Measurements from ENCODE around the gene SMO. TPM values are rescaled to one million over a fixed set of nuclear protein-coding genes. Genes with fewer than 3 reads are reported as not detected.

Gene SMO
- total RNA-seq, 1 donor from 2014 or later = 0.89 TPM

DNA sequence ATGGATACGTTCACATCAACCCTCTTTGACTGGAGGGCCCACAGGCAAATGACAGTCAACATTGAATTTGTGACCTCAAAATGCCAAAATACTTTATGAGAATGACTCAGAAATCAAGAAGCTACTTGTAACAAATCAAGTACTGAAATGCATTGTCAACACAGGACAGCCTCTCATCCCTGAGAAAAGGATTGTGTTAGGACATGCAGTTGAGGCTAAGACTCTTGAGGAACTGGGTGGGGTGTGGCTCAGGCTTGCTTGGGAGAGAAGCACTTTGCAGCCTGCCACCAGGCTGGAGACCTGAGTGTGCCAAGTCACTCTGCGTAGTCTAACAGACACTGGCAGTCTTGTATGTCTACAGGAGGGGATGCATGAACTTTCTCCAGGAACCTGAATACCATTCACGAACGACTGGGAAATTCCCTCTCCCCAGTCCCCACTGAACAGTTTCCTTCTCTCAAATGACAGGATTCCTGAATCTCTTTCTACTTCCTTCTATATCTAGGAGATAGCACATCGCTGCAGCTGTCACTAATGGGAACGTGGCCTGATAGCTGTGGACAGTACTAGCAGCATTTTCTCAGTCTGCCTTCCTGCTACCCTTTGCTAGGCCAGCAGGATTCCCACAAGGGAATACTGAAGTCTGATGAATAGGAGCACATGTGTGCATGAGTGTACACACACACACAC lies 3.3 kb upstream of the SMO start:
- H3K4me1 Mint-ChIP-seq (ENCODE audit: low read depth) = peaks cover 2% of the 10 kb centered on the region
- H3K27ac Mint-ChIP-seq = no peak overlapping the region
- intact Hi-C loops (cut with micrococcal nuclease) = no loop called here
- peaks cover 42% of the 10 kb centered on the region for H3K27me3 Mint-ChIP-seq (ENCODE audit: low read depth)
- no peaks in the 10 kb centered on the region for H3K9me3 Mint-ChIP-seq
- DNase-seq (ENCODE audit: low spot score) = no peak
- no peaks in the 10 kb centered on the region for H3K36me3 Mint-ChIP-seq (ENCODE audit: low read depth)
- no peak overlapping the region for H3K4me3 Mint-ChIP-seq (ENCODE audit: low read depth)

GRCh38 chr7:129186749-129187260 lies 1.6 kb upstream of the SMO start:
- H3K4me3 Mint-ChIP-seq (ENCODE audit: low read depth) = no peak overlapping the region
- no peak for DNase-seq (ENCODE audit: low spot score)
- peaks cover 51% of the 10 kb centered on the region for H3K27me3 Mint-ChIP-seq (ENCODE audit: low read depth)
- H3K27ac Mint-ChIP-seq = no peak overlapping the region
- no peaks in the 10 kb centered on the region for H3K36me3 Mint-ChIP-seq (ENCODE audit: low read depth)
- intact Hi-C loops (cut with micrococcal nuclease) = no loop called here
- H3K4me1 Mint-ChIP-seq (ENCODE audit: low read depth) = peaks cover 2% of the 10 kb centered on the region
- H3K9me3 Mint-ChIP-seq = no peaks in the 10 kb centered on the region

DNA sequence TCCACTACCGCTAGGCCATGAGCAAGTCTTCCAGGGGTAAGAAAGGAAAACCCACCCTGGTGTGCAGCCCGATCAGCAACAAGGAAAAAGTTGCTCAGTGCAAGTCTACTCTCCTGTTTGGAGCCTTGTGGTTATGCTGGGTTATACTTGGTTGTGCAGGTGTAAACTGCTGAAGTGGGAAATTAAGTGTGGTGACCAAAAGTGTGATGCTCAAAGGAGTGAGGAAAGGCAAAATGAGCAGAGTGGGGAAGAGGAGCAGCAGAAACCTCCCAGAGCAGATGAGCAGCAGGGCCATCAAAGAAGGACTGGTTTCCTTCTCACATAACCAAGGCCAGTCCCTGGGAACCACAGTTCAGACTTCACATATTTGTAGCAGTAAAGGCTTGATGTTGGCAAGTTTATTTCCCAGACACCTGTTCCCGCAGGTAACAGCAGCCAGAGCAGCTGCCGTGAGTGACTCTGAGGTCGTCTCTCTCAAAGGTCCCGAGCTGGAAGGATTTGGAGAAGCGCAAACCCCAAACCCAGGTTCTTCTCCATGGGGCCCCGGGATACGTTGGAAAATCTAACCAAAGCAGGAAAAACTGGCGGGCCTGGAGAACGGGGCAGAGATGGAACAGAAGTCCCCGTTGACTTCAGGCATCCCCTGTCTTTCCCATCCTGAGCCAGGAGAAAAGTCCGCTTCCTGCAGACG lies 607 bp upstream of the SMO start:
- no peaks in the 10 kb centered on the region for H3K36me3 Mint-ChIP-seq (ENCODE audit: low read depth)
- peaks cover 2% of the 10 kb centered on the region for H3K4me1 Mint-ChIP-seq (ENCODE audit: low read depth)
- H3K27me3 Mint-ChIP-seq (ENCODE audit: low read depth) = peaks cover 57% of the 10 kb centered on the region
- H3K9me3 Mint-ChIP-seq = no peaks in the 10 kb centered on the region
- intact Hi-C loops (cut with micrococcal nuclease) = no loop called here
- H3K27ac Mint-ChIP-seq = no peak overlapping the region
- no peak for DNase-seq (ENCODE audit: low spot score)
- H3K4me3 Mint-ChIP-seq (ENCODE audit: low read depth) = peak overlapping the region; percentile 65

GRCh38 chr7:129188892-129189660 lies 643 bp downstream of the SMO start:
- peaks cover 60% of the 10 kb centered on the region for H3K27me3 Mint-ChIP-seq (ENCODE audit: low read depth)
- no peak for DNase-seq (ENCODE audit: low spot score)

GRCh38 chr7:129189661-129190310 lies 1.4 kb downstream of the SMO start:
- intact Hi-C loops (cut with micrococcal nuclease) = no loop called here
- H3K27me3 Mint-ChIP-seq (ENCODE audit: low read depth) = peaks cover 60% of the 10 kb centered on the region
- peak overlapping the region; percentile 30 for H3K4me3 Mint-ChIP-seq (ENCODE audit: low read depth)
- peaks cover 2% of the 10 kb centered on the region for H3K4me1 Mint-ChIP-seq (ENCODE audit: low read depth)
- H3K27ac Mint-ChIP-seq = no peak overlapping the region
- H3K36me3 Mint-ChIP-seq (ENCODE audit: low read depth) = no peaks in the 10 kb centered on the region
- no peak for DNase-seq (ENCODE audit: low spot score)
- no peaks in the 10 kb centered on the region for H3K9me3 Mint-ChIP-seq

More at GRCh38 chr7:129188892-129189660, 643 bp downstream of the SMO start:
- no peaks in the 10 kb centered on the region for H3K36me3 Mint-ChIP-seq (ENCODE audit: low read depth)
- H3K27ac Mint-ChIP-seq = no peak overlapping the region
- H3K4me3 Mint-ChIP-seq (ENCODE audit: low read depth) = peak overlapping the region; percentile 30
- H3K4me1 Mint-ChIP-seq (ENCODE audit: low read depth) = peaks cover 2% of the 10 kb centered on the region
- intact Hi-C loops (cut with micrococcal nuclease) = no loop called here
- H3K9me3 Mint-ChIP-seq = no peaks in the 10 kb centered on the region

DNA sequence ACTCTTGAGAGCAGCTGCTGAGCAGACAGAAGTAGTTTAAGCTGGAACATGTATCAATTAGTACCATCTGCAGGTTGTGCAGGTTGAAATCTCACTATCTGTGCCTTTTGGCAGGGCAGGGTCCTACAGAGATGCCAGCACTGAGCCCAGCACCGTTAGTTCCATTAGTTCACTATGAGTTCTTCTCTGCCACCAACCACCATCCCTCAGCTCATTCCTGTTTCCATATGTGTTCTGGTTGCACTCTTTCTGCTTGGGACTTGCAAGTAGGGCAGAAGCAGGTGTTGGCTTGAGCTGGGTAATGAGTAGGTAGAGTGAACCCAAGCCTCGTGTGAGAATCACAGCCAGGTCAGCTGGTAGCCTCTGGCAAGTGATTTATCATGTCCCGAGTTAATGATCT lies 2.8 kb downstream of the SMO start:
- H3K4me3 Mint-ChIP-seq (ENCODE audit: low read depth) = no peak overlapping the region
- DNase-seq (ENCODE audit: low spot score) = no peak
- H3K27ac Mint-ChIP-seq = no peak overlapping the region
- H3K36me3 Mint-ChIP-seq (ENCODE audit: low read depth) = no peaks in the 10 kb centered on the region
- H3K9me3 Mint-ChIP-seq = no peaks in the 10 kb centered on the region
- peaks cover 2% of the 10 kb centered on the region for H3K4me1 Mint-ChIP-seq (ENCODE audit: low read depth)
- intact Hi-C loops (cut with micrococcal nuclease) = no loop called here
- peaks cover 52% of the 10 kb centered on the region for H3K27me3 Mint-ChIP-seq (ENCODE audit: low read depth)

GRCh38 chr7:129193892-129194291 lies 5.5 kb downstream of the SMO start:
- intact Hi-C loops (cut with micrococcal nuclease) = no loop called here
- peaks cover 2% of the 10 kb centered on the region for H3K4me1 Mint-ChIP-seq (ENCODE audit: low read depth)
- H3K9me3 Mint-ChIP-seq = no peaks in the 10 kb centered on the region
- H3K27ac Mint-ChIP-seq = no peak overlapping the region
- no peak for DNase-seq (ENCODE audit: low spot score)
- no peak overlapping the region for H3K4me3 Mint-ChIP-seq (ENCODE audit: low read depth)
- H3K36me3 Mint-ChIP-seq (ENCODE audit: low read depth) = no peaks in the 10 kb centered on the region
- H3K27me3 Mint-ChIP-seq (ENCODE audit: low read depth) = peaks cover 41% of the 10 kb centered on the region

GRCh38 chr7:129197771-129198170 lies 9.3 kb downstream of the SMO start:
- no peak overlapping the region for H3K4me3 Mint-ChIP-seq (ENCODE audit: low read depth)
- no peaks in the 10 kb centered on the region for H3K4me1 Mint-ChIP-seq (ENCODE audit: low read depth)
- no peaks in the 10 kb centered on the region for H3K9me3 Mint-ChIP-seq
- no peak for DNase-seq (ENCODE audit: low spot score)
- no peaks in the 10 kb centered on the region for H3K36me3 Mint-ChIP-seq (ENCODE audit: low read depth)
- intact Hi-C loops (cut with micrococcal nuclease) = no loop called here
- H3K27ac Mint-ChIP-seq = no peak overlapping the region
- peaks cover 13% of the 10 kb centered on the region for H3K27me3 Mint-ChIP-seq (ENCODE audit: low read depth)

DNA sequence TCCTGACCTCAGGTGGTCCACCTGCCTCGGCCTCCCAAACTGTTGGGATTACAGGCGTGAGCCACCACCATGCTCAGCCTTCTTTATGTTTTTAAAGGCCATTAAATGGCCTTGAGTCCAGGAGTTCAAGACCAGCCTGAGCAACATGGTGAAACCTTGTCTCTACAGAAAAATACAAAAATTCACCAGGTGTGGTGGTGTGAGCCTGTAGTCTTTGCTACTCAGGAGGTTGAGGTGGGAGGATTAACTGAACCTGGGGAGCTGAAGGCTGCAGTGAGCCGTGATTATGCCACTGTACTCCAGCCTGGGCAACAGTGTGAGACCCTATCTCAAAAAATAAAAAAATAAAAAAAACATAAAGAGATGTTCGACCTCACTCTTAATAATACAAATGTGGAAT lies 11.0 kb downstream of the SMO start:
- H3K4me1 Mint-ChIP-seq (ENCODE audit: low read depth) = no peaks in the 10 kb centered on the region
- no peak for DNase-seq (ENCODE audit: low spot score)
- intact Hi-C loops (cut with micrococcal nuclease) = no loop called here
- H3K27ac Mint-ChIP-seq = no peak overlapping the region
- H3K4me3 Mint-ChIP-seq (ENCODE audit: low read depth) = no peak overlapping the region
- H3K9me3 Mint-ChIP-seq = no peaks in the 10 kb centered on the region
- peaks cover 10% of the 10 kb centered on the region for H3K27me3 Mint-ChIP-seq (ENCODE audit: low read depth)
- H3K36me3 Mint-ChIP-seq (ENCODE audit: low read depth) = no peaks in the 10 kb centered on the region

DNA sequence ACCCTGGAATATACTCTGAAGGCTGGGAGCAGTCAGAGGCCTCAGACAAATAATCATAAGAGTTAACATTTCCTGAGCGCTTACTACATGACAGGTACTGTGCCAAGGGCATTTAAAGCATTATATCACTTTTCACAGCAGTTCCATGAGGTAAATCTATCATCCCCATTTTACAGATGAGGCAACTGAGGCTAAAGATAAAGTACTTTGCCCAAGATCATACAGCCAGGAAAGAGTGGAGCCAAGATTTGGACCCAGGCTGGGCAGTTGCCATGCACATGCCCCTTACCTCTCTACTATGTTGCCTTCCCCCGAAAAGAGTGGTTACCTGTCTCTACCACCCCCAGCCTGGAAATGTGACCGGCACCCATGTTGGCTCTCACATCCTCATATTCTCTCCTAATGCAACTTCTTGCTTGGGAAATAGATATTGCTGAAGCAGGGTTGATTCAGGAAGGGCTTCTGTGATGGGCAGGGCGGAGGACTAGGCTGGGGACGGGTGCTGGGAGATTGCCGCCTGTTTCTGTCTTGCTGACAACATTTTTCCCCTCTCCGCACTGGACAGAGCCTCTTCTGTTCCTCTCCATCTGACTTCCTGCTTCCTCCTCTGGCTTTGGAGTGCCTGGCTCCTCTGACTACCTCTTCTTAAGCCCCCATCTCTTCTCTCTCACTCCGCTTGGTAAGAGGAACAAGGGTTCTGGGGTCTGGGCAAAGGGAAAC lies 13.8 kb downstream of the SMO start:
- H3K36me3 Mint-ChIP-seq (ENCODE audit: low read depth) = no peaks in the 10 kb centered on the region
- no peak for DNase-seq (ENCODE audit: low spot score)
- H3K4me1 Mint-ChIP-seq (ENCODE audit: low read depth) = no peaks in the 10 kb centered on the region
- intact Hi-C loops (cut with micrococcal nuclease) = no loop called here
- H3K27me3 Mint-ChIP-seq (ENCODE audit: low read depth) = peaks cover 10% of the 10 kb centered on the region
- no peak overlapping the region for H3K27ac Mint-ChIP-seq
- H3K4me3 Mint-ChIP-seq (ENCODE audit: low read depth) = no peak overlapping the region
- no peaks in the 10 kb centered on the region for H3K9me3 Mint-ChIP-seq

- Mint-ChIP-seq H3K4me1 (ENCODE audit: low read depth) (no peaks in the 10 kb centered on the region), H3K27ac (no peak overlapping the region), H3K36me3 (ENCODE audit: low read depth) (no peaks in the 10 kb centered on the region), H3K27me3 (ENCODE audit: low read depth) (peaks cover 8% of the 10 kb centered on the region), H3K9me3 (no peaks in the 10 kb centered on the region), H3K4me3 (ENCODE audit: low read depth) (no peak overlapping the region)
- intact Hi-C loops (cut with micrococcal nuclease) = no loop called here
- DNase-seq (ENCODE audit: low spot score) = no peak
Measured at GRCh38 chr7:129203050-129203741, 14.8 kb downstream of the SMO start.
